GM19328 (cell line): ENCODE results near the gene PMEL.
"Not testable (repeated sequence)": the region's sequence is repeated elsewhere in the genome, so short reads cannot be mapped to it uniquely, and the experiment has no call there.

Experiments
- ATAC-seq: cut with Tn5 transposase; IDR thresholded peaks from one replicate; pipeline ENCODE4 v1.9.1; 2021; ENCODE audit warnings: mild to moderate bottlenecking, moderate library complexity; ENCODE audit not compliant: unreplicated experiment

PMEL gene

DNA sequence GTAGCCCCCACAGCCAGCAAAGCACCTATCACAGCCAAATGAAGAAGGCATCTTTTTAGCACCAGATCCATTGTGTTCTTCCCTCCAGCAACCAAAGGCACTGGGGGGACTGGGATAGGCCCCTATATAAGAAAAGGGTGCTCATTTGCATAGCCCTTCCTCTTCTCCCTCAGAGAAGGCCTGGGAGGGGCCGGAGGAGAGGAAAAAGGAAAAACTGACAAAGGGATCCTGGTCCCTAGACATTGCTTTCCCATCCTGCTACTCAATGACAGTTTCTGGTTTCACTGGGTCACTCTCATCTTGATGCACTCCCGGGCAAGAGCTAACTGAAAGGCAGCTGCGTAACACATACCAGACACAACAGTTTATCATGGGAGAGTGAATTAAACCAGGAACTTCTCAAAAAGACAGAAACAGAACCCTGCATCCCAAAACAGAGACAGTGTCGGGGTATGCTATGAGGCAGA lies at the start of gene PMEL:
TSS of gene PMEL (minus strand) at position 102 of the 467 bp plus-strand sequence. CDS start at position 71, 31 bp downstream.
- no peak for ATAC-seq

DNA sequence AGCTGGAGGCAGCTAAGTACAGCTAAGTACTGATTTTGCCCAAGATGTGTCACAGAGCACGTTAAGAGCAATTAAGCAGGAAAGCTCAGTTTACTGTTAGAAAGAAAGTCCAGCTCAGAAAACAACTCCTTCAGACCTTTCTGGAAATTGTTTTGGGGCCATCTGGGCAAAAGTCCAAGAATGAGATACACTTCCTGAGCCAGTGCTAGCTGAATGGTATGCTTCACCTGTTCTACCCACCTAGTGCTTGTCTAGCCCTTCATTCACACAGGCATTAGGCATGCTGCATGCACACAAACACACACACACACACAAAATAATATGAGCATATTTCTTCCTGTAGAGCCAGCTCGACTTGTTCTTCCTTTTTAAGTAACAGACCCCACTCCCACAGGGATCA lies 48.4 kb upstream of the PMEL start:
- ATAC-seq: no peak

DNA sequence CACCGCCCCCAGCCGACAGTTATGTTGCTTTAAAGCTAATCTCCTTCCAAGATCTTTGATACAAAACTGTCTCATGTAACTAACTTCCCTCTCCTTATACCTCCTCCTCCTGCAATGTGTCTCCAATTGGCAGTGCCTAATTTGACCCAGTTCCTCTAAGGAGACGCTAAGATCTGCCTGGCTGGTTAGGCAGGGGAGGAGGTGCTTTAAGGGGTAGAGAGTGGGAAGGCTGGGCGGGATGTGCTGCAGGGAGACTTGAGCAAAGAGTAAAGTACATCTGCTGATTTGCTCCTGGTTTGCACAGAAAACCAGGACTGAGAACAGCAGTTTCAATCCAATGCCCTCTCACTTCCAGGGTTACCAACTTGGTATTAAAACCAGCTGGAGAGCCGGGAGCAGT lies 47.6 kb upstream of the PMEL start:
- no peak for ATAC-seq

GRCh38 chr12:56011509-56012090 lies 45.8 kb upstream of the PMEL start:
- ATAC-seq: no peak

- no peak for ATAC-seq
Observed at GRCh38 chr12:56010111-56010570, 44.3 kb upstream of the PMEL start.

GRCh38 chr12:56007564-56008559 lies 42.0 kb upstream of the PMEL start:
- no peak for ATAC-seq

GRCh38 chr12:56004211-56004610 lies 38.4 kb upstream of the PMEL start:
- ATAC-seq: no peak

DNA sequence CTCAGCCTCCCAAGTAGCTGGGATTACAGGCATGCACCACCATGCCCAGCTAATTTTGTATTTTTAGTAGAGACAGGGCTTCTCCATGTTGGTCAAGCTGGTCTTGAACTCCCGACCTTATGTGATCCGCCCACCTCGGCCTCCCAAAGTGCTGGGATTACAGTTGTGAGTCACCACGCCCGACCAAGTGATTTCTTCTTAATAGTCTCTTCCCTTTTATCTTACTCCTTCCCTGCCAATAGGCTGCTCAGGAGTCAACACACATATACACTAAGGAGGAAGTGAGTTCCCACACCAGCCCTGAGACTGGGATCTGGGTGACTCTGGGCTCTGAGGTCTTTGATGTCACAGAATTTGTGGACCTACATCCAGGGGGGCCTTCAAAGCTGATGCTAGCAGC lies 37.5 kb upstream of the PMEL start:
- not testable (repeated sequence) for ATAC-seq

DNA sequence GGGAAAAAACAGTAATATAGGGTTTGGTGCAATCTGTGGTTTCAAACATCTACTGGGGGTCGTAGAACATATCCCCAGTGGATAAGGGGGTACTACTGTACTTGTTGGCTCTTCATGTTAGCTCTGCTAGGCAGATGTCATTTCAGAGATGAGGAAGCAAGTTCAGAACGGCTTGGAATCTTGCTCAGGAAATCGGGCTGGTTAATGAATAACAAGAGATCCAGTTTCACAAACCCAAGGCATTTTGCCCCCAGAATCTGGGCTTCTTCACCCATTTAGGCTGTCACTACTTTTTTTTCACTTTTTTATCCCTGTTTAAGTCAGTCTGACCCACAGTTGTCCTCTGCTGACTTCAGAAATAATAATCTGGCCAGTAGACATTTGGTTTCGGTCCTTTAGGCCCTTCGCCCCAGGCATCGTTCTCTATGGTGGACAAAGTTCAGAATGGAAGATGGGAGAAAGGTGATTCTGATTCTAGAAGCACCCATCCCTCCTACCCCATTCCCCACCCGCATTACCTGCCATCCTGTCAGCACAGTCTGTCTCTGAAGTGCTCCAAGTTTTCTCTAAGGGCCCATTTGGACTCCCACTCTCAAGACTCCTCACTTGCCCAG lies 35.8 kb upstream of the PMEL start:
- ATAC-seq: no peak

DNA sequence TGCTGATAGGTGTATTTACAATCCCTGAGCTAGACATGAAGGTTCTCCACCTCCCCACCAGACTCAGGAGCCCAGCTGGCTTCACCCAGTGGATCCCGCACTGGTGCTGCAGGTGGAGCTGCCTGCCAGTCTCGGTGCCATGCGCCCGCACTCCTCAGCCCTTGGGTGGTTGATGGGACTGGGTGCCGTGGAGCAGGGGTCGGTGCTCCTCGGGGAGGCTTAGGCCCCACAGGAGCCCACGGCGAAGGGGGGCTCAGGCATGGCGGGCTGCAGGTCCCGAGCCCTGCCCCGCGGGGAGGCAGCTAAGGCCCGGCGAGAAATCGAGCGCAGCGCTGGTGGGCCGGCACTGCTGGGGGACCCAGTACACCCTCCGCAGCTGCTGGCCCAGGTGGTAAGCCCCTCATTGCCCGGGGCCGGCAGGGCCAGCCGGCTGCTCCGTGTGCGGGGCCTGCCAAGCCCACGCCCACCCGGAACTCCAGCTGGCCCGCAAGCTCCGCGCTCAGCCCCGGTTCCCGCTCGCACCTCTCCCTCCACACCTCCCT lies 34.2 kb upstream of the PMEL start:
- ATAC-seq: not testable (repeated sequence)

GRCh38 chr12:55999522-55999921 lies 33.7 kb upstream of the PMEL start:
- ATAC-seq: not testable (repeated sequence)

DNA sequence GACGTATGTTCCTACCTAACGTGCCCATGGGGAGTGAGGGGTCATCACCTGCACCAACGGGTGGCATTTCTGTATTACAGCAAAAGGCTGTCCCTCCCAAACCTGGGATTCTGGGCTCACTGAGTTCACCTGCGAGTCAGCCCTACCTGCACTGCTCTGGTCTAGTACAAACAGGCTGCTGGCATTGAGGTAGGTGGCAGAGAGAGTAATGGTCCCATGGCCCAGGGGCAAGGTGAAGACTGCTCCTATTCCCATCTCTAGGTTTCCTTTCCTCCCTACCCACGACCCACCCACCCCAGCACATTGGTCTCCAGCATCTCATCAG lies 31.7 kb upstream of the PMEL start:
- ATAC-seq: no peak

GRCh38 chr12:55996715-55997534 lies 31.1 kb upstream of the PMEL start, which contains the start of gene SUOX:
Gene SUOX, plus strand, starts transcription at chr12:55997276. Its CDS starts 4,946 bp downstream, at chr12:56002222.
- ATAC-seq: peak; percentile 99

- no peak for ATAC-seq
Observed at GRCh38 chr12:55996201-55996714, 30.4 kb upstream of the PMEL start.

DNA sequence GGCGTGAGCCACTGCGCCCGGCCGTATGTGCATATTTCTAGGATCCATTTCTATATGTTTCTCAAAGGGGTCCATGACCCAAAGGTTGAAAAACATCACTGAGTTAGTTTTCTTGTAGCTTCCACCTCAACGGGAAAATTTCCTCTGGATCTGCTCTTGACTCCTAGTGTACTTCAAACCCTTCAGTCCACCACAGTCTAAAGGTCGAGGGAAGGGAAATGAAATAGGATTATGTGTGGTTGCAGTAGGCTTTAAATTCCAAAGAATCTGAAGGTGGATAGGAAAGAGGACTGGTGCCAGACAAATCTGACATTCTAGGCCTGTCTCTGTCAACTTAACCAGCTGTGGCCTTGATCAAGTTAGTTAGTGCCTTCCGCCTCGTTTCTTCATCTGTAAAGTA lies 29.5 kb upstream of the PMEL start:
- ATAC-seq: no peak

DNA sequence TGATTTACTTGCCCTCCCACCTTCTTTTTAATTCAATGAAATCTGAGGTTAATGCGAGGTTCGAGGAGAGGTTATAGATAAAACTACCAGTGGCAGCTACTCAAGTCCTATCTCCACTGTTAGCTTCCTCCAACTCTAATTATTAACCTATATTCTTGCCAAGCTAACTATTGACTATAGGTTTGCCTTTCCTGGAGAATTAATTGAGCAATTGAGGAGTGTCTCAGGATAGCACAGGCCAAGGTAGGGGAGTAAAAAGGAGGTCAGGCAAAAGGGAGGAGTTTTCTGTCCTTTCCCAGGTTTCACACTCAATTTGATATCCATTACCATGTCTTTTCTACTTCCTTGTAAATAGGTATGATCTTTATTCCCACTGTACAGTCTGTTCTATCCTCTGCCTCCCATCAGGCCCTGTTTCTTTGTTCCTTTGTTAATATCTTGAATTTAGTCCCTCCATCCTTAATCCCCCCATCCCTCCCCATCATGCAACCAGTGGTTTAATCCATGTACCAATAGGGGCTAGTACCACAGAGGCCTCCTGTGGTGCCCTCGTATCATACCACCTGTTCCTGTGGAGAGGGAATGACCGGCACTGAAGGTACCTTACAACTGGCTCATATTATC lies 27.5 kb upstream of the PMEL start:
- no peak for ATAC-seq

DNA sequence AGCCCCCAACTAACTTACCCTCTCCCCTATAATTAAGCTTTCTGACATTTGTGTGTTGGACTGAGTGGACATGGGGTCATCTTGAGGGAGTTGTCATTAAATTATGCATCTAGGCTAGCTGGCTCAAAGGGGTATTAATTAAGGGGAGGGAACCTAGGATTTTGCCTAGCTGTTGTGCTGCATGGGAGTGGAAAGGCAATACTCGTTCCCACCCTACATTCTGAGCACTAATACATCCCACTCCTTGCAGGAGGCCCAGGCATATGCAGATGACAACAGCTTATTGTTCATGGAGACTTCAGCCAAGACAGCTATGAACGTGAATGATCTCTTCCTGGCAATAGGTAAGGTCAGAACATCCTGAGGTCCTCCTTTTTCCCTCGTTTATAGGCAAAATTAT lies 25.3 kb upstream of the PMEL start:
- no peak for ATAC-seq

DNA sequence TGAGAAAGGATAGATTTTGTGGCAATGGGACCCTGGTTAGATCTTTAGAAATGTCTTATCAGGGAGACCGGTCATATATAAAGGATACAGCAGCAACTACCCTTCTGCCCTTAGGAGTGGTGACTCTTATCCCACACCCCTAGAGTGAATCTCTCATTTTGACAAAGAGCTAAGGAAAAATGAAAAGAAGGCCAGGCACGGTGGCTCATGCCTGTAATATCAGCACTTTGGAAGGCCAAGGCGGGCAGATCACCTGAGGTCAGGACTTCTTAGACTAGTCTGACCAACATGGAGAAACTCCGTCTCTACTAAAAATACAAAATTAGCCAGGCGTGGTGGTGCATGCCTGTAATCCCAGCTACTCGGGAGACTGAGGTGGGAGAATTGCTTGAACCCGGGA lies 20.1 kb upstream of the PMEL start:
- ATAC-seq: not testable (repeated sequence)

DNA sequence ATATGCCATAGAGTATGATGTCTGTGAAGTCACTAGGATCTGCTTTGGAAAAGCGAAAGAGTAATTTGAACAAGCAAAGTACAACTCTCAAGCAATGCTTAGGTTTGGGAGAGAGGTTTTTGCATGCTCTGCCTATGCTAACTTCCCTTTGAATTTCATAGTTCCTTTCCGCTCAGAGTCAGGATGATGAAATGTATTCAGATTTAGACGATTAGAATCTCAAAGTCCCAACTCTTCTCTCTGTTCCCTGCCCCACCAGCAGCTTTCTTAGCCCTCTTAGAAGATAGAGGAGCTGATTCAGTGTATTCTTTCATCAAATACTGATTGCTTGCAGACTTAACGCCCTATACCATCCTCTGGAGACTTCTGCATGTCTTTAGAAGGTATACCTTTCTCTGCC lies 19.5 kb upstream of the PMEL start:
- no peak for ATAC-seq

DNA sequence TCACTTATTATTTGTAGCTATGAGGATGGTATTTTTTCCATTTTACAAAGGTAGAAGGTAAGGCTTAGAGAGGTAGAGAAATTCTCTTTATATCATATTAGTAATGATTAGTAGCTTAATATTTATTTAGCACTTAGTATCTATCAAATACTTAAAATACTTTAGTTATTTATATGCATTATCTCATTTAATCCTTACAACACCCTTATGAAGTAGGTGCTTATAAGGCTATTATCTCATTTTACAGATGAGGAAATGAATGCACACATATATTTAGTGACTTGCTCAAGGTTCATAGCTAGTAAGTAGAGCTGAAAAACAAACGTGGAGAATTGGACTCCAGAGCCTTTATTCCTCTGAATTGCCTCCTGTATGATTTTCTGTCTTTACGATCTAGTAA lies 19.0 kb upstream of the PMEL start:
- ATAC-seq: no peak
